ENCODE measurements around the gene MSI2. TPM values are rescaled to one million over a fixed set of nuclear protein-coding genes. Genes with fewer than 3 reads are reported as not detected.

The MSI2 gene
- total and polyA plus RNA-seq, 4 donors = 9.4 to 64.0 (median 30.4) TPM

- WGBS, 2 donors = 97% methylated on average over 7 of the region's 7 CpGs
- H3K27ac ChIP-seq (ENCODE audit: low read depth in 1 of 2, low read length in 1 of 2) = no peak overlapping the region
These were observed 141.1 kb downstream of the MSI2 start for GRCh38 chr17:57397402-57397801.

DNA sequence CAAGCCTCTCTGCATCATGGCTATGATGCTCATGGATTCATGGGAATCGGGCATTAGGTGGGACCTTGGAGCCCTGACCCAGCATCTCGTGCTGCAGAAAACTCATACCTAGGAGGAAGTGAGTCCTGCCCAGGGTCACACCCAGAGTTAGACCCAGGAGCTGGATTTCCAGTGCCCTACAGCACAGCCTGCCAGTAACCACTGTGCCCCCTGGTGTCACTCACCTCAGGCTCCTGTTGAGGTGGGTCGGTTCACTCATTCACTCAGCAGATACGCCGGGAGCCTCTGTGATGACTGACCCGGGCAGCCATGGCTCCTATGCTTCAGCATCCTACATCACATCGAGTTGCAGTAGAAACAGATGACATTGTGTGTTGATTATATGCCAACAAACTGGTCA lies 143.4 kb downstream of the MSI2 start:
- H3K4me1 ChIP-seq (ENCODE audit: control insufficient read depth in 5 of 5, insufficient read depth in 5 of 5, low read length in 5 of 5) = peaks cover 0 to 20% (median 13%) of the 10 kb centered on the region in 5 donors
- H3K4me3 ChIP-seq = no peak overlapping the region
- 88 to 96% methylated on average over 7 of the region's 7 CpGs for whole genome bisulfite sequencing, 2 donors
- TF ChIP-seq CTCF (IDR thresholded peaks at IDR 0.05; ENCODE audit: control extremely low read depth, extremely low read depth) = no peak
- H3K36me3 ChIP-seq (ENCODE audit: control insufficient read depth in 4 of 4, insufficient read depth in 4 of 4, low read length in 4 of 4) = peaks cover 0 to 13% (median 5%) of the 10 kb centered on the region in 4 donors
- no peaks in the 10 kb centered on the region for H3K27me3 ChIP-seq (ENCODE audit: control insufficient read depth in 3 of 3, insufficient read depth in 3 of 3, low read length in 2 of 3)
- ATAC-seq (ENCODE audit: insufficient read depth, low FRiP score) (no peak), DNase-seq (no peak)
- H3K27ac ChIP-seq (ENCODE audit: low read depth in 1 of 2, low read length in 1 of 2) = no peak overlapping the region
- no peak overlapping the region for H3K9ac ChIP-seq (ENCODE audit: insufficient read depth in 1 of 2, low read length in 2 of 2)
- H3K9me3 ChIP-seq (ENCODE audit: control insufficient read depth in 4 of 4, insufficient read depth in 3 of 4, low read length in 3 of 4) = peaks cover 0 to 2% (median 0%) of the 10 kb centered on the region in 4 donors

More at GRCh38 chr17:57397402-57397801, 141.1 kb downstream of the MSI2 start:
- H3K9ac ChIP-seq (ENCODE audit: insufficient read depth in 1 of 2, low read length in 2 of 2) = no peak overlapping the region
- DNase-seq (no peak), ATAC-seq (ENCODE audit: insufficient read depth, low FRiP score) (no peak)
- H3K4me1 ChIP-seq (ENCODE audit: control insufficient read depth in 5 of 5, insufficient read depth in 5 of 5, low read length in 5 of 5) = peaks cover 0 to 20% (median 13%) of the 10 kb centered on the region in 5 donors
- H3K9me3 ChIP-seq (ENCODE audit: control insufficient read depth in 4 of 4, insufficient read depth in 3 of 4, low read length in 3 of 4) = peaks cover 0 to 5% (median 2%) of the 10 kb centered on the region in 4 donors
- H3K36me3 ChIP-seq (ENCODE audit: control insufficient read depth in 4 of 4, insufficient read depth in 4 of 4, low read length in 4 of 4) = peaks cover 0 to 8% (median under 1%) of the 10 kb centered on the region in 4 donors
- no peak for TF ChIP-seq CTCF (IDR thresholded peaks at IDR 0.05; ENCODE audit: control extremely low read depth, extremely low read depth)
- no peaks in the 10 kb centered on the region for H3K27me3 ChIP-seq (ENCODE audit: control insufficient read depth in 3 of 3, insufficient read depth in 3 of 3, low read length in 2 of 3)
- no peak overlapping the region for H3K4me3 ChIP-seq

DNA sequence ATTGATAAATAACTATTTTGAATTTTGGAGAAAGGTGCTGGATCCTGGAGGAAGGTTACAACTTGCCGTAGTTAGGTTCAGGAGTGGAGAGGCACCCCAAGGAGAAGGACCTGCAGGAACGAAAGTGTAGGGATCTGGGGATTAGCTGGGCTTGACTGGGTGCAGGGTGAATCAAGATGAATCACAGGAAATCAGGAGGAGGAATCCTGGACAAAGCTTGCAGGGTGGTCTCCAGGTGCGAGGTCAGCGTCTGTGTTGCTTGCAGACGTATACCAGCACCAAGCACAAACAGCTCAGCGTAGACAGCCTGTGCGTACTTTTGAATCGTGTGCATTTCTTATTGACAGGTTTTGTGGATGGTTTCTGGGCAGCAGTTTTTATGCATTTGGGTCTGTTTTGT lies 144.3 kb downstream of the MSI2 start:
- Histone ChIP-seq H3K36me3 (ENCODE audit: control insufficient read depth in 4 of 4, insufficient read depth in 4 of 4, low read length in 4 of 4) (peaks cover 0 to 13% (median 5%) of the 10 kb centered on the region in 4 donors), H3K27me3 (ENCODE audit: control insufficient read depth in 3 of 3, insufficient read depth in 3 of 3, low read length in 2 of 3) (no peaks in the 10 kb centered on the region), H3K9ac (ENCODE audit: insufficient read depth in 1 of 2, low read length in 2 of 2) (no peak overlapping the region), H3K4me3 (no peak overlapping the region), H3K27ac (ENCODE audit: low read depth in 1 of 2, low read length in 1 of 2) (no peak overlapping the region), H3K9me3 (ENCODE audit: control insufficient read depth in 4 of 4, insufficient read depth in 3 of 4, low read length in 3 of 4) (peaks cover 0 to 2% (median 0%) of the 10 kb centered on the region in 4 donors), H3K4me1 (ENCODE audit: control insufficient read depth in 5 of 5, insufficient read depth in 5 of 5, low read length in 5 of 5) (peaks cover 1 to 18% (median 12%) of the 10 kb centered on the region in 5 donors)
- DNase-seq = no peak
- 94 to 97% methylated on average over 8 of the region's 8 CpGs for WGBS, 2 donors
- no peak for ATAC-seq (ENCODE audit: insufficient read depth, low FRiP score)
- TF ChIP-seq CTCF (IDR thresholded peaks at IDR 0.05; ENCODE audit: control extremely low read depth, extremely low read depth) = no peak
